ENCODE data around the gene HOXC6. TPM values are rescaled to one million over a fixed set of nuclear protein-coding genes. Genes with fewer than 3 reads are reported as not detected.

Gene HOXC6
- total and polyA plus RNA-seq, 9 of the 15 experiments (the other 6 are each of a cell fraction or from before 2014, with no cell fraction given): 0.06 to 4.0 (median 1.4) TPM

DNA sequence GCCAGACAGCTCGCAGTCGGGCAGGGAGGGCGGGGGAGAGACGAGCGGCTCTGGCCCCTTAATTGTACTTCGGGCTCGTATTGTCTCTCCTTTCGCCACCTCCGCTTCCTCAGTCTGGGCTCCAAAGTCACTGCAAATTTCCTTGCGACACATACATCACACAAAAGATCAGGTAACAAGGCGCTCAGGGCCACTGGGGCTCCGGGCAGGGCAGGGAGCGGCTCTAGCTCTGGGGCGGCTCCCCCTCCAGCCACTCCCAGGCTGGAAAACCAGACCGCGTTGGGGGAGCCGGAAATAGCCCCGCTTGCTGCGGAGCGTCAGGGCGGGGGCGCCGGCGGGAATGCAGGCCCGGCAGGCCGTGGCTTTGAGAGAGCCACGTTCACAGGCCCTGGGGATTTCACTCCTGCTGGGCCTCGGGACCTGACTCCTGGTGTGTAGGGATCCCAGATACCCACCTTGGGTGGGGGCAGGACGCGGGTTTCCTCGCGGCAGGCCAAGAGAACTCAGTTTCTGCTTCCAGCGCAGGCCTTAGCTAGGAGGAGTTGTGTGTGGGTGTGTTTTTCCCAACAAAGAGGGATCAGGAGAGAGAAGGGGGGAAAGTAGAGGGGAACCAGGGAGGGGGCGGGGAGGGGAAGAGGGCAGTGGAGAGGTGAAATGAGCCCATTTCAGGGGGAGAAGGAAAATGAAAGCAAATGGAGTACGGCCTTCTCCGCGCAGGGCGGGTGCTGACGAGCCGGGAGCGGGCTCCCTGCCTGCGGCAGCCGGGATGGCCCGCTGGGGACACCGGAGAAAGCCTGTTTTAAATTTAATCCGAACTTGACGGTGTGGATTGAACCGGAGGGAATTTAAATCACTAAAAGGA is 32.6 kb upstream of the HOXC6 start (continued):
- TF ChIP-seq, protein P1, sequence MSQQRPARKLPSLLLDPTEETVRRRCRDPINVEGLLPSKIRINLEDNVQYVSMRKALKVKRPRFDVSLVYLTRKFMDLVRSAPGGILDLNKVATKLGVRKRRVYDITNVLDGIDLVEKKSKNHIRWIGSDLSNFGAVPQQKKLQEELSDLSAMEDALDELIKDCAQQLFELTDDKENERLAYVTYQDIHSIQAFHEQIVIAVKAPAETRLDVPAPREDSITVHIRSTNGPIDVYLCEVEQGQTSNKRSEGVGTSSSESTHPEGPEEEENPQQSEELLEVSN (IDR thresholded peaks at IDR 0.05; ENCODE audit: borderline replicate concordance in 1 of 2, extremely low read depth in 1 of 2, insufficient read depth in 1 of 2, insufficient read length in 1 of 2, low read depth in 1 of 2, low read length in 1 of 2, poor library complexity in 1 of 2, severe bottlenecking in 1 of 2): peak; percentile 33 to 71
- TF ChIP-seq ZNF239 (CRISPR knock-in tag; IDR thresholded peaks at IDR 0.05) (no peak), TAF1 (IDR thresholded peaks at IDR 0.05; ENCODE audit: control insufficient read depth, extremely low read depth, insufficient read depth, low read length, severe bottlenecking) (peak; percentile 80), ZNF121 (CRISPR knock-in tag; conservative IDR thresholded peaks at IDR 0.05) (no peak), CXXC5 (CRISPR knock-in tag; IDR thresholded peaks at IDR 0.05) (peak; percentile 84), CCNT2 (IDR thresholded peaks at IDR 0.05; ENCODE audit: borderline replicate concordance, extremely low read depth, insufficient read length, low read depth, low read length) (peak; percentile 21), SRSF3 (IDR thresholded peaks at IDR 0.05; ENCODE audit: insufficient read depth, low read length) (no peak), GATAD2A (IDR thresholded peaks at IDR 0.05) (0 out of 2 replicates have a peak, but pooled peaks have one; percentile 48), SIN3B (IDR thresholded peaks at IDR 0.05; ENCODE audit: low read depth) (0 out of 2 replicates have a peak, but pooled peaks have one; percentile 19), SIN3A (IDR thresholded peaks at IDR 0.05; ENCODE audit: borderline replicate concordance in 2 of 2, control insufficient read depth in 1 of 2, low read depth in 2 of 2, low read length in 2 of 2) (peak in 1 of 2 experiments; percentile 51; a peak in 1 of 4 replicates), ZNF232 (CRISPR knock-in tag; IDR thresholded peaks at IDR 0.05) (no peak)
- TF ChIP-seq, protein P2, sequence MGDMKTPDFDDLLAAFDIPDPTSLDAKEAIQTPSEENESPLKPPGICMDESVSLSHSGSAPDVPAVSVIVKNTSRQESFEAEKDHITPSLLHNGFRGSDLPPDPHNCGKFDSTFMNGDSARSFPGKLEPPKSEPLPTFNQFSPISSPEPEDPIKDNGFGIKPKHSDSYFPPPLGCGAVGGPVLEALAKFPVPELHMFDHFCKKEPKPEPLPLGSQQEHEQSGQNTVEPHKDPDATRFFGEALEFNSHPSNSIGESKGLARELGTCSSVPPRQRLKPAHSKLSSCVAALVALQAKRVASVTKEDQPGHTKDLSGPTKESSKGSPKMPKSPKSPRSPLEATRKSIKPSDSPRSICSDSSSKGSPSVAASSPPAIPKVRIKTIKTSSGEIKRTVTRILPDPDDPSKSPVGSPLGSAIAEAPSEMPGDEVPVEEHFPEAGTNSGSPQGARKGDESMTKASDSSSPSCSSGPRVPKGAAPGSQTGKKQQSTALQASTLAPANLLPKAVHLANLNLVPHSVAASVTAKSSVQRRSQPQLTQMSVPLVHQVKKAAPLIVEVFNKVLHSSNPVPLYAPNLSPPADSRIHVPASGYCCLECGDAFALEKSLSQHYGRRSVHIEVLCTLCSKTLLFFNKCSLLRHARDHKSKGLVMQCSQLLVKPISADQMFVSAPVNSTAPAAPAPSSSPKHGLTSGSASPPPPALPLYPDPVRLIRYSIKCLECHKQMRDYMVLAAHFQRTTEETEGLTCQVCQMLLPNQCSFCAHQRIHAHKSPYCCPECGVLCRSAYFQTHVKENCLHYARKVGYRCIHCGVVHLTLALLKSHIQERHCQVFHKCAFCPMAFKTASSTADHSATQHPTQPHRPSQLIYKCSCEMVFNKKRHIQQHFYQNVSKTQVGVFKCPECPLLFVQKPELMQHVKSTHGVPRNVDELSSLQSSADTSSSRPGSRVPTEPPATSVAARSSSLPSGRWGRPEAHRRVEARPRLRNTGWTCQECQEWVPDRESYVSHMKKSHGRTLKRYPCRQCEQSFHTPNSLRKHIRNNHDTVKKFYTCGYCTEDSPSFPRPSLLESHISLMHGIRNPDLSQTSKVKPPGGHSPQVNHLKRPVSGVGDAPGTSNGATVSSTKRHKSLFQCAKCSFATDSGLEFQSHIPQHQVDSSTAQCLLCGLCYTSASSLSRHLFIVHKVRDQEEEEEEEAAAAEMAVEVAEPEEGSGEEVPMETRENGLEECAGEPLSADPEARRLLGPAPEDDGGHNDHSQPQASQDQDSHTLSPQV (IDR thresholded peaks at IDR 0.05): peak; percentile 27; the same call in 1 of the 2 replicates
- TF ChIP-seq, protein P3, sequence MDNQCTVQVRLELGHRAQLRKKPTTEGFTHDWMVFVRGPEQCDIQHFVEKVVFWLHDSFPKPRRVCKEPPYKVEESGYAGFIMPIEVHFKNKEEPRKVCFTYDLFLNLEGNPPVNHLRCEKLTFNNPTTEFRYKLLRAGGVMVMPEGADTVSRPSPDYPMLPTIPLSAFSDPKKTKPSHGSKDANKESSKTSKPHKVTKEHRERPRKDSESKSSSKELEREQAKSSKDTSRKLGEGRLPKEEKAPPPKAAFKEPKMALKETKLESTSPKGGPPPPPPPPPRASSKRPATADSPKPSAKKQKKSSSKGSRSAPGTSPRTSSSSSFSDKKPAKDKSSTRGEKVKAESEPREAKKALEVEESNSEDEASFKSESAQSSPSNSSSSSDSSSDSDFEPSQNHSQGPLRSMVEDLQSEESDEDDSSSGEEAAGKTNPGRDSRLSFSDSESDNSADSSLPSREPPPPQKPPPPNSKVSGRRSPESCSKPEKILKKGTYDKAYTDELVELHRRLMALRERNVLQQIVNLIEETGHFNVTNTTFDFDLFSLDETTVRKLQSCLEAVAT (IDR thresholded peaks at IDR 0.05): peak in 1 of 2 experiments; percentile 46; a peak in 1 of 4 replicates
